NCI-H226 (cell line): ENCODE data around the gene EID2.
A peak's percentile ranks its signal among the peaks of the same experiment; 100 is the strongest.

Experiments used
- DNase-seq: peaks from one replicate; pipeline ENCODE4 v3.0.0-alpha.2; 2015

EID2 gene

GRCh38 chr19:39539518-39540332, at the start of gene EID2:
EID2 (minus strand) TSS chr19:39540161; CDS start chr19:39540079, 82 bp downstream.
- peak; percentile 82 for DNase-seq

- DNase-seq = no peak
Measured at GRCh38 chr19:39588066-39588465, 48.1 kb upstream of the EID2 start.

- DNase-seq = no peak
Measured at GRCh38 chr19:39587496-39587895, 47.5 kb upstream of the EID2 start.

- no peak for DNase-seq
Measured at GRCh38 chr19:39582891-39583625, 43.1 kb upstream of the EID2 start.

GRCh38 chr19:39582442-39582841, 42.5 kb upstream of the EID2 start:
- DNase-seq = no peak

- no peak for DNase-seq
Measured at GRCh38 chr19:39568604-39569003, 28.6 kb upstream of the EID2 start.

- DNase-seq = no peak
Measured at GRCh38 chr19:39566064-39566463, 26.1 kb upstream of the EID2 start.

GRCh38 chr19:39563408-39563807, 23.4 kb upstream of the EID2 start:
- DNase-seq = no peak

- DNase-seq = no peak
Measured at GRCh38 chr19:39558624-39559117, 18.7 kb upstream of the EID2 start.

- no peak for DNase-seq
Measured at GRCh38 chr19:39557811-39558623, 18.1 kb upstream of the EID2 start.

GRCh38 chr19:39555883-39556282, 15.9 kb upstream of the EID2 start:
- DNase-seq = no peak

GRCh38 chr19:39554701-39555311, 14.8 kb upstream of the EID2 start:
- DNase-seq = no peak

- DNase-seq = no peak
Measured at GRCh38 chr19:39553082-39553652, 13.2 kb upstream of the EID2 start.

- no peak for DNase-seq
Measured at GRCh38 chr19:39550197-39550596, 10.2 kb upstream of the EID2 start.

- no peak for DNase-seq
Measured at GRCh38 chr19:39546599-39546998, 6.6 kb upstream of the EID2 start.

GRCh38 chr19:39544911-39545310, 5.0 kb upstream of the EID2 start:
- no peak for DNase-seq

GRCh38 chr19:39544226-39544903, 4.4 kb upstream of the EID2 start:
- DNase-seq = peak; percentile 59

GRCh38 chr19:39543477-39543857, 3.5 kb upstream of the EID2 start:
- no peak for DNase-seq

- no peak for DNase-seq
Measured at GRCh38 chr19:39542206-39542605, 2.2 kb upstream of the EID2 start.

GRCh38 chr19:39540333-39540673, 342 bp upstream of the EID2 start:
- DNase-seq = no peak

- DNase-seq = peak; percentile 52
Measured at GRCh38 chr19:39539165-39539517, 820 bp downstream of the EID2 start.

- no peak for DNase-seq
Measured at GRCh38 chr19:39533791-39534190, 6.2 kb downstream of the EID2 start.
